CD8-positive, alpha-beta memory T cell (primary cell): ENCODE data around the gene KCNIP3. TPM values are rescaled to one million over a fixed set of nuclear protein-coding genes. Genes with fewer than 3 reads are reported as not detected.
A peak's percentile ranks its signal among the peaks of the same experiment; 100 is the strongest.

Source experiments
- CTCF ChIA-PET: fragments of 350-600 bp; sonication (Branson Sonifier 250); formaldehyde crosslinking; loops from one replicate; lab custom pipeline; 2021; ENCODE audit warnings: antibody characterized with exemption; lab: Charles Lee
- POLR2A ChIA-PET: fragments of 350-600 bp; sonication (Branson Sonifier 250); formaldehyde crosslinking; loops from one replicate; lab custom pipeline; 2021; ENCODE audit warnings: antibody characterized with exemption; lab: Charles Lee
- DNase-seq, 5 donors: peaks; one replicate each; pipeline versions ENCODE4 v3.0.0 to v3.0.0-alpha.2; 2020 to 2022; ENCODE audit warnings: mixed read lengths in 1 of 5
- H3K27ac ChIP-seq: one replicate; pipeline ENCODE4 v1.7.0; 2013; ENCODE audit warnings: low read depth, mild to moderate bottlenecking, low read length, moderate library complexity
- H3K27me3 ChIP-seq: 2 replicates; pipeline ENCODE4 v1.7.0; 2013; ENCODE audit warnings: low read length, mild to moderate bottlenecking; ENCODE audit not compliant: insufficient read depth, poor library complexity, severe bottlenecking
- H3K36me3 ChIP-seq: 2 replicates; pipeline ENCODE4 v1.7.0; 2013; ENCODE audit warnings: mild to moderate bottlenecking, low read length, moderate library complexity; ENCODE audit not compliant: insufficient read depth
- H3K4me1 ChIP-seq: 2 replicates; pipeline ENCODE4 v1.7.0; 2013; ENCODE audit warnings: mild to moderate bottlenecking, low read length, moderate library complexity; ENCODE audit not compliant: insufficient read depth
- H3K4me3 ChIP-seq: 2 replicates; pipeline ENCODE4 v1.7.0; 2013; ENCODE audit warnings: mild to moderate bottlenecking, low read length
- H3K9me3 ChIP-seq: 2 replicates; pipeline ENCODE4 v1.7.0; 2013; ENCODE audit warnings: mild to moderate bottlenecking, low read length
- H3K27ac Mint-ChIP-seq, 8 donors: one replicate each; pipeline ENCODE4 v1.8.0; 2020 to 2021; ENCODE audit warnings: mixed read lengths in 8 of 8, mild to moderate bottlenecking in 6 of 8, inconsistent platforms in 3 of 8, moderate library complexity in 3 of 8
- H3K27me3 Mint-ChIP-seq, 2 donors: one replicate each; pipeline ENCODE4 v1.8.0; 2020 to 2021; ENCODE audit warnings: mixed read lengths in 2 of 2, mild to moderate bottlenecking in 1 of 2, moderate library complexity in 1 of 2
- H3K36me3 Mint-ChIP-seq, 3 donors: one replicate each; pipeline ENCODE4 v1.8.0; 2020 to 2021; ENCODE audit warnings: mixed read lengths in 3 of 3, inconsistent platforms in 1 of 3, mild to moderate bottlenecking in 1 of 3
- H3K4me1 Mint-ChIP-seq, 3 donors: one replicate each; pipeline ENCODE4 v1.8.0; 2020 to 2021; ENCODE audit warnings: mixed read lengths in 3 of 3, inconsistent platforms in 1 of 3, mild to moderate bottlenecking in 1 of 3
- H3K4me3 Mint-ChIP-seq, 7 donors: one replicate each; pipeline ENCODE4 v1.8.0; 2020 to 2021; ENCODE audit warnings: mixed read lengths in 7 of 7, mild to moderate bottlenecking in 6 of 7, moderate library complexity in 4 of 7, inconsistent platforms in 2 of 7
- H3K9me3 Mint-ChIP-seq, 5 donors: one replicate each; pipeline ENCODE4 v1.8.0; 2020 to 2022; ENCODE audit warnings: mixed read lengths in 5 of 5, mild to moderate bottlenecking in 3 of 5, moderate library complexity in 2 of 5, inconsistent platforms in 1 of 5
- polyA plus RNA-seq: library from polyadenylated mRNA; unstranded; fragments of 300-500 nt; fragmentation: Illumina TruSeq; gene quantifications from one replicate; pipeline ENCODE4 v1.2.3, GENCODE V29; 2021
- total RNA-seq, 2 experiments: library from RNA; stranded (reverse); gene quantifications; one replicate each; pipeline ENCODE4 v1.2.3, GENCODE V29; 2021

Gene KCNIP3
- total and polyA plus RNA-seq, 3 experiments from 2014 or later = not detected

GRCh38 chr2:95315801-95316411 is 18.8 kb downstream of the KCNIP3 start:
- Histone ChIP-seq H3K27me3 (no peaks in the 10 kb centered on the region), H3K4me1 (no peaks in the 10 kb centered on the region), H3K4me3 (no peak overlapping the region), H3K36me3 (no peaks in the 10 kb centered on the region), H3K9me3 (no peaks in the 10 kb centered on the region), H3K27ac (no peak overlapping the region)
- POLR2A ChIA-PET = no interaction called here
- no peak overlapping the region for H3K27ac Mint-ChIP-seq
- DNase-seq = no peak
- no peaks in the 10 kb centered on the region for H3K36me3 Mint-ChIP-seq
- peaks cover 2 to 3% of the 10 kb centered on the region in 2 donors for H3K27me3 Mint-ChIP-seq
- H3K9me3 Mint-ChIP-seq = no peaks in the 10 kb centered on the region
- H3K4me3 Mint-ChIP-seq = no peak overlapping the region
- no peaks in the 10 kb centered on the region for H3K4me1 Mint-ChIP-seq
- CTCF ChIA-PET = no interaction called here

GRCh38 chr2:95316466-95317122 is 19.4 kb downstream of the KCNIP3 start:
- Histone ChIP-seq H3K9me3 (no peaks in the 10 kb centered on the region), H3K27me3 (no peaks in the 10 kb centered on the region), H3K4me3 (no peak overlapping the region), H3K27ac (no peak overlapping the region), H3K4me1 (no peaks in the 10 kb centered on the region), H3K36me3 (no peaks in the 10 kb centered on the region)
- ChIA-PET CTCF (no interaction called here), POLR2A (no interaction called here)
- Mint-ChIP-seq H3K27ac (no peak overlapping the region), H3K36me3 (no peaks in the 10 kb centered on the region), H3K4me1 (no peaks in the 10 kb centered on the region), H3K4me3 (no peak overlapping the region), H3K27me3 (peaks cover 2 to 3% of the 10 kb centered on the region in 2 donors), H3K9me3 (no peaks in the 10 kb centered on the region)
- no peak for DNase-seq

DNA sequence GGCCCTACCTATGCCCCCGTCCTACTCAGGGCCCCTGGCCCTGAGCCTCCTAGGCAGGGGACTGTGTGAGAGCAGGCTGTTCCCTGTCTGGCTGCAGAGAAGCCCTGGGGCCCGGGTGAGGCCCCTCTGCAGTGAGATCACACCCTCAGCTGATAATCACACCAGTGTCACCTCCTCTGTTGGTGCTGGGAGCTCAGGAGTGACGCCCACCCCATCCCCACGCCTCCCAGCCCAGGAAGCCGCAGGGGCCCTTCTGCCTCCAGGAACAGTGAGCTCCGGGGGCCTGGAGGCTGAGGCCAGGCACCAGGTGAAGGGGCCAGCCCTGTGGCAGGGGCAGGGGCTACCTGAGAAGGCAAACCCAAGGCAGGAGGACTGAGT is 20.0 kb downstream of the KCNIP3 start:
- Mint-ChIP-seq H3K4me3 (no peak overlapping the region), H3K4me1 (no peaks in the 10 kb centered on the region), H3K27ac (no peak overlapping the region), H3K9me3 (no peaks in the 10 kb centered on the region), H3K27me3 (peaks cover 3% of the 10 kb centered on the region in 2 donors), H3K36me3 (no peaks in the 10 kb centered on the region)
- DNase-seq = no peak
- Histone ChIP-seq H3K36me3 (no peaks in the 10 kb centered on the region), H3K4me1 (no peaks in the 10 kb centered on the region), H3K27me3 (no peaks in the 10 kb centered on the region), H3K27ac (no peak overlapping the region), H3K9me3 (no peaks in the 10 kb centered on the region), H3K4me3 (no peak overlapping the region)
- POLR2A ChIA-PET = no interaction called here
- CTCF ChIA-PET = no interaction called here

DNA sequence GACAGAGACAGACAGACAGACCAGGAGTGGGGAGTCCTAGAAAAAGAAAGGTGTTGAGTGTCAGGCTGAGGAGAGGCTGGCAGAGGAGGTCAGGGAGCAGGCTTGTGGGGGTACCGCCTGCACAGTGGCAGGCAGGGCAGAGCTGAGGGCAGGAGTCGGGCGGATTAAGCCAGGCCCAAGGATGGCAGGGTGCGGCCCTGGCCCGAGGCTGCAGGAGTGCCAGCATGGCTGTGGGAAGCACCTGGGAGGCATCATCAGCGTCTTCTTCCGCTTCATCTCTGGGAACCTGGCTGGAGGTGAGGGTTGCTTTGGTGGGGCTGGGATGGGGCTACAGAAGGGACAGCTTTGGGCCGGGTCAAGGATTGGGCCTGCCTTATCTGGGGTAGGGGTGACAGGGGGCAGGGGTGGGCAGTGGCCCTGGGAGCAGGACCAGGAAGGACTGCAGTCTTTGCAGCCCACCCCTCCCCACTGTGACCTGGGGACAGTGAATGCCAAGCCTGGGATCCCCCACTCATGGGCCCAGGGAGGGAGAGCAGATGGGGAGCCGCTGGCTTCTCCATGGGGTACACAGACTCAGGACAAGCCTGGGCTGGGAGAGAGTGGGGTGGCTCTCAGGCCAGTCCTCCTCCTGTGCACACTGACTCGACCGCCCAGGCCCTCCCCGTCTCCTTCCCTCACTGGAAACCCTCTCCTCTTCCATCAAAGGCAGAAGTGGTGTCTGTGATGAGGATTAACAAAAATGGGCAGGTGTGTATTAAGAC is 20.7 kb downstream of the KCNIP3 start:
- no peaks in the 10 kb centered on the region for H3K4me1 ChIP-seq
- no peaks in the 10 kb centered on the region for H3K36me3 ChIP-seq
- Mint-ChIP-seq H3K27me3 (peaks cover 3% of the 10 kb centered on the region in 2 donors), H3K27ac (peak overlapping the region in 2 of 8 donors; percentile 63 to 77), H3K36me3 (no peaks in the 10 kb centered on the region), H3K4me3 (no peak overlapping the region), H3K9me3 (no peaks in the 10 kb centered on the region), H3K4me1 (no peaks in the 10 kb centered on the region)
- CTCF ChIA-PET = no interaction called here
- no peak for DNase-seq
- no peaks in the 10 kb centered on the region for H3K9me3 ChIP-seq
- H3K4me3 ChIP-seq = no peak overlapping the region
- no peaks in the 10 kb centered on the region for H3K27me3 ChIP-seq
- no peak overlapping the region for H3K27ac ChIP-seq
- POLR2A ChIA-PET = no interaction called here

GRCh38 chr2:95318431-95319220 is 21.5 kb downstream of the KCNIP3 start:
- H3K27ac Mint-ChIP-seq = peak overlapping the region in 2 of 8 donors; percentile 62 to 77
- H3K36me3 ChIP-seq = no peaks in the 10 kb centered on the region
- H3K27me3 ChIP-seq = no peaks in the 10 kb centered on the region
- H3K4me3 ChIP-seq = no peak overlapping the region
- H3K27me3 Mint-ChIP-seq = peaks cover 3% of the 10 kb centered on the region in 2 donors
- ChIA-PET CTCF (no interaction called here), POLR2A (no interaction called here)
- no peaks in the 10 kb centered on the region for H3K9me3 Mint-ChIP-seq
- H3K9me3 ChIP-seq = no peaks in the 10 kb centered on the region
- no peaks in the 10 kb centered on the region for H3K4me1 ChIP-seq
- DNase-seq = no peak
- H3K27ac ChIP-seq = no peak overlapping the region
- no peaks in the 10 kb centered on the region for H3K4me1 Mint-ChIP-seq
- no peaks in the 10 kb centered on the region for H3K36me3 Mint-ChIP-seq
- H3K4me3 Mint-ChIP-seq = no peak overlapping the region

- no peaks in the 10 kb centered on the region for H3K36me3 Mint-ChIP-seq
Observed at GRCh38 chr2:95319481-95320343, 22.6 kb downstream of the KCNIP3 start.

GRCh38 chr2:95320344-95320712 is 23.2 kb downstream of the KCNIP3 start:
- Mint-ChIP-seq H3K36me3 (no peaks in the 10 kb centered on the region), H3K4me3 (no peak overlapping the region), H3K4me1 (no peaks in the 10 kb centered on the region), H3K9me3 (no peaks in the 10 kb centered on the region), H3K27ac (no peak overlapping the region), H3K27me3 (peaks cover 0 to 3% of the 10 kb centered on the region in 2 donors)
- H3K27me3 ChIP-seq = no peaks in the 10 kb centered on the region
- no peak for DNase-seq
- CTCF ChIA-PET = no interaction called here
- POLR2A ChIA-PET = no interaction called here
- H3K36me3 ChIP-seq = no peaks in the 10 kb centered on the region
- H3K4me1 ChIP-seq = no peaks in the 10 kb centered on the region
- no peak overlapping the region for H3K4me3 ChIP-seq
- H3K27ac ChIP-seq = no peak overlapping the region
- H3K9me3 ChIP-seq = no peaks in the 10 kb centered on the region

More at GRCh38 chr2:95319481-95320343, 22.6 kb downstream of the KCNIP3 start:
- DNase-seq = no peak
- H3K27ac ChIP-seq = no peak overlapping the region
- H3K4me1 ChIP-seq = no peaks in the 10 kb centered on the region
- POLR2A ChIA-PET = no interaction called here
- no peaks in the 10 kb centered on the region for H3K4me1 Mint-ChIP-seq
- no peak overlapping the region for H3K4me3 ChIP-seq
- no peak overlapping the region for H3K27ac Mint-ChIP-seq
- CTCF ChIA-PET = no interaction called here
- H3K9me3 ChIP-seq = no peaks in the 10 kb centered on the region
- peaks cover 3% of the 10 kb centered on the region in 2 donors for H3K27me3 Mint-ChIP-seq
- H3K4me3 Mint-ChIP-seq = no peak overlapping the region
- H3K9me3 Mint-ChIP-seq = no peaks in the 10 kb centered on the region
- H3K27me3 ChIP-seq = no peaks in the 10 kb centered on the region
- no peaks in the 10 kb centered on the region for H3K36me3 ChIP-seq
